GM19193 (cell line): ENCODE measurements around the gene THADA.

ENCODE experiments used
- POLR2A ChIP-seq: IDR thresholded peaks from 4 replicates; pipeline ENCODE4 v1.6.1; 2011; ENCODE audit not compliant: insufficient read depth, insufficient read length; ENCODE audit errors: extremely low read depth

THADA gene

GRCh38 chr2:43455296-43455695 lies 140.5 kb downstream of the THADA start:
- TF ChIP-seq POLR2A, result no peak

GRCh38 chr2:43454791-43455190 lies 141.0 kb downstream of the THADA start:
- no peak for TF ChIP-seq POLR2A

- TF ChIP-seq POLR2A, result no peak
Measured at GRCh38 chr2:43453179-43454170, 142.4 kb downstream of the THADA start.

- TF ChIP-seq POLR2A, result no peak
Measured at GRCh38 chr2:43452318-43452731, 143.5 kb downstream of the THADA start.

DNA sequence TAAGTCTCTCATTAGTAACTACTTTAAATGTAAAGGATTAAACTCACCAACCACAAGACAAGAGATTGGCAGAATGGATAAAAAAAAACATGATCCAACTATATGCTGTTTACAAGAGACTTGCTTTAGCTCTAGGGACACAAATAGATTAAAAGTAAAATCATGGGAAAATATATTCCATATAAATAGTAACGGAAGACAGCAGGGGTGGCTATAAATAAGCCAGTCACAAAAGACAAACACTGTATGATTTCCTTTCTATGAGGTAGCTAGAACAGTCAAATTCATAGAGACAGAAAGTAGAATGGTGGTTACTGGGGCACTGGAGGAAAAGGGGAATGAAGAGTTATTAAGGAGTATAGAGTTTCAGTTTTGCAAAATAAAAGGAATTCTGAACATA lies 145.2 kb downstream of the THADA start:
- no peak for TF ChIP-seq POLR2A

GRCh38 chr2:43448822-43449110 lies 147.1 kb downstream of the THADA start:
- no peak for TF ChIP-seq POLR2A

DNA sequence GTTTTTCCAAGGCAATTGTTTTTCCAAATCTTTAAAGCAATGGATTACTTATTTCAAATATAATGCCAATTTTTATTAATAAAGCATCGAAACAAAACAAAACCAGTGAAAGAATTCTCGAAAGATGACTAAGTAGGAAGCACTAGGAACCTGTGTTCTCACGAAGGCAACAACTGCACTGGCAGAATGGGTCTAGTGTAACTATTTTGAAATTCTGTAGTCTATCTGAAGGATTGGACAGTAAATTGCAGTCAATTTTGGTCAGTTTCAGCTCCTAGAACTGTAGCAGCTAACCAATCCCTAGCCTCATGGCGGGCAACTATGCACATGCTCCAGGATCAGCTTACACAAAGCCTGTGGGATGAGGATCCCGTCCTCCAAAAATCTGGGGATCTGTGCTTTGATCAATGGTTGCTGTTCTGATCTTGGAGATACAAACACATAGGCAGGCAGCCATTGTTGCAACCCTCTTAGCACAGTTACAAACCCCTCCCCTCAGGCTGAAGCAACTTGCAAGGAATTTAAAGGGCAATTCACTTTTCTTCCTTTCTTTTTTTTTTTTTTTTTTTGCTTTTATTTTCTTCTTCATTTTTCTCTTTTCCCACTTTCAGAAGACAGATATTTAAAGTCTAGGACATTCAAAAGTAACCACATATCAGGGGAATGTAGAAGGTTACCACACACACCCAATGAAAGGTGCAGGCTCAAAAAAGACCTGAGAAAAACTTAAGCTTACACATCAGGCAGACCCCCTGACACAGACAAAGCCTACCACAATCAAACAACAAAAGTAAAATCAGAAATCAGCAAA lies 147.6 kb downstream of the THADA start:
- TF ChIP-seq POLR2A, result no peak

GRCh38 chr2:43445781-43446180 lies 150.1 kb downstream of the THADA start:
- no peak for TF ChIP-seq POLR2A

DNA sequence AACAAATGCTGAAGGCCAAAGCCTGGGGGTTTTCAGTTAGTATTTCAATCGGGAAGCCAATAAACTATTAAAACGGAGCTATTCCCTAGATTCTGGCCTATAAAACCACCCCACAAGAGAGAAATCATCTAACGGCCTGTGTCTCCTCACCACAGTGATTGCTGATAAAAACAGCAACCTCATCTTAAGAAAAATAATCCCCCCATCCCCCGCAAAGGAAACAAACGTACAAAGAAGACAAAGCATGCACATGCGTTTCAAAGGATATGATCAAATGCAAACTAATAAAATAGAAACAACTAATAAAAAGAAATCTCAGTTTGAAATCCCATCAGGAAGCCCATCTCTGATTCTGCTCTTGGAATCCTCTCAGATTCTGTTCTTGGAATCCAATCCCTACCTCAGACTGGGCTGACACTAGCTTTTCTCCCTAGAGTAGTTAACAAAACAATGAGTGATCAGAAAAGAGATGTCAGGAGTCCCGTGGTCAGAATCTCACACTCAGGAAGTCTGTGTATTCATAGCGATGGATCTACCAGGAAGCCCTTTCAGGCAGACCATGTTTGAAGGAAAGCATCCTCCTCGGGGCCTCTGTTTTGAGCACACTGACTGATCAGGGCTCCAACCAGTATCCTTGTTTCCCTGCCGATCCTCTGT lies 150.7 kb downstream of the THADA start:
- TF ChIP-seq POLR2A, result no peak

- TF ChIP-seq POLR2A, result no peak
Measured at GRCh38 chr2:43443282-43443681, 152.6 kb downstream of the THADA start.

- TF ChIP-seq POLR2A, result no peak
Measured at GRCh38 chr2:43441195-43441594, 154.6 kb downstream of the THADA start.

DNA sequence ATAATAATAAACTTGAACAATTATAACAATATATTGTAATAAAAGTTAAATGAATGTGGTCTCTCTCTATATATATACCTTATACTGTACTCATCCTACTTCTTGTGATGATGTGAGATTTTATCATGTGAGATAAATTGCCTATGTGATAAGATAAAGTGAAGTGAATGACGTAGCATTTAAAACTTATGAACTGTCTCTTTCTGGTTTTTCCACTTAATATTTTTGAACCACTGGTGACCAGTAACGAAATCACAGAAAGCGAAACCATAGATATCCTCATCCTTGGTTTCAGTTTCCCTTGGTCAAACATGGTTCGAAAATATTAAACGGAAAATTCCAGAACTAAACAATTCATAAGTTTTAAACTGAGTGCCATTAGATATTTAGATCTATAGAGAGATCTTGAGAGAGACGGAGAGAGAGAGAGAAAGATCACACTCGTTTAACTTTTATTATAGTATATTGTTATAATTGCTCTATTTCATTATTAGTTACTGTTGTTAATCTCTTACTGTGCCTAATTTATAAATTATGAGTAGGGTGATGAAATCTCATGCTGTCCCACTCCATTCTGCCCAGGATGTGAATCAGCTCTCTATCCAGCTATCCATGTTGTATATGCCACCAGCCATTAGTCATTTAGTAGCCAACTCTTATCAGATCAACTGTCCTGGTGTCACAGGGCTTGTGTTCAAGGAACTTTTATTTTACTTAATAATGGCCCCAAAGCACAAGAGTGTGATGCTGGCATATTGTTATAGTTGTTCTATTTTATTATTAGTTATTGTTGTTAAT lies 156.8 kb downstream of the THADA start:
- TF ChIP-seq POLR2A, result no peak

DNA sequence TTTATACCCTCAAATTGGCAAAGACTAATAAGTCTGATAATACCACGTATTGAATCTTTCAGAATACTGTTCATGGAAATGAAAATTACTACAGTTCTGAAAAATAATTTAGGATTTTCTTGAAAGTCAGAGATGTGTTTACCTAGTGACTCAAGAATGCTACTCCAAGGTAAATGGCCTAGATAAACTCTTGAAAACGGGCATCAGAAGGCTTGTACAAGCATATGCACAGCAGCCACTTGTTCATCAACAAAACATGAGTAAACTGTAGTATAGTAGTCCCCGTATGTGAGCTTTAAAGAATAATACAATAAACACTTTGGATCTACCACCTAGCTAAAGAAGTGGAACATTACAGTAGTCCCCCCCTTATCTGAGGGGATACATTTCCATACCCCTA lies 157.5 kb downstream of the THADA start:
- no peak for TF ChIP-seq POLR2A

DNA sequence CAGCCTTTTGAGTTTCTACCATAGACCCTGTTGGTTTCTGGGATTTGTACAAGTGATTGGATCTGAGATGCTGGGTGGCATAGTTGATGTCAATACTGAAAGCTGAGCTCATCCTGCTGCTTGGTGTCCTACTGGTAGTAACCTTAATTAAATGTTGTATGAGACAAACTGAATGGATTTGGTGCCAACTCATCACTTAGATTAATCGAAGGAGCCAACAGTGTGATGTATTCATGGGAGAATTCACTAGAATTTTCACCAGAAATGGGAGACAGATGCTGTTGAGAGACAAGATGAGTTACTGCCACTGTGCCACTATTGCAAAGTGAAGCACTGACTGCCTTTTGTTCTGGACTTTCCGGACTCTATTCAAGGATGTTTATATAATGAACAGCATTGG lies 158.5 kb downstream of the THADA start:
- no peak for TF ChIP-seq POLR2A
